ENCODE data around the gene DHRSX.
"Not testable (repeated sequence)": the region's sequence is repeated elsewhere in the genome, so short reads cannot be mapped to it uniquely, and the experiment has no call there.

DHRSX gene

DNA sequence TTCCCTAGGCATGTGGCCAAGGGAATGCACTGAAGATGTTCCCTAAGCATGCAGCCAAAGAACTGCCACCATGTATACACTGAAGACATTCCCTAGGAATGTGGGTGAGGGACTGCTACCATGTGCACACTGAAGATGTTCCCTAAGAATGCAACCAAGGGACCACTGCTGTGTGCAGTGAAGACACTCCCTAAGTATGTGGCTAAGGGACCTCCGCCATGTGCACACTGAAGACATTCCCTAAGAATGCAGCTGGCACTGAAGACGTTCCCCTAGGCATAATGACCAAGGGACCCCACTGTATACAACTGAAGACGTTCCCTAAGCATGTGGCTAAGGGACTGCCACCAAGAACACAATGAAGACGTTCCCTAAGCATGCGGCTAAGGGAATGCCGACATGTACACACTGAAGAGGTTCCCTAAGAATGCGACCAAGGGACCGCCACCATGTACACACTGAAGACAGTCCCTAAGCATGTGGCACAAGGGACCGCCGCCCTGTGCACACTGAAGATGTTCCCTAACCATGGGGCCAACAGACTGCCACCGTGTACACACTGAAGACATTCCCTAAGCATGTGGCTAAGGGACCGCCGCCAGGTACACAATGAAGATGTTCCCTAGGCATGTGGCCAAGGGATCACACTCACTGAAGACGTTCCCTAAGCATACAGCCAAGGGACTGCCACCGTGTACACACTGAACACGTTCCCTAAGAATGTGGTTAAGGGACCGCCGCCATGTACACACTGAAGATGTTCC is 25.6 kb downstream of the DHRSX start:
- no peak overlapping the region for H3K4me3 ChIP-seq (ENCODE audit: low read length)
- H3F3A ChIP-seq (ENCODE audit: control insufficient read depth, insufficient read depth): no peaks in the 10 kb centered on the region
- no peaks in the 10 kb centered on the region for H3K4me1 ChIP-seq (ENCODE audit: control insufficient read depth, low read length)
- TF ChIP-seq CTCF (IDR thresholded peaks at IDR 0.05; ENCODE audit: low read depth, low read length, poor library complexity, severe bottlenecking) (no peak), EZH2phosphoT487 (IDR thresholded peaks at IDR 0.05; ENCODE audit: borderline replicate concordance, low read length) (no peak)
- H3K79me2 ChIP-seq (ENCODE audit: control insufficient read depth, low read length): peaks cover 59% of the 10 kb centered on the region
- no peak overlapping the region for H3K27ac ChIP-seq (ENCODE audit: low read depth, low read length)
- peaks cover 5% of the 10 kb centered on the region; the same call in 1 of the 2 replicates for H4K20me1 ChIP-seq (ENCODE audit: control insufficient read depth, insufficient read depth, low read depth, low read length)
- no peaks in the 10 kb centered on the region for H3K27me3 ChIP-seq (ENCODE audit: control insufficient read depth, low read length)
- H3K9me3 ChIP-seq (ENCODE audit: control insufficient read depth, insufficient read depth, low read length): no peaks in the 10 kb centered on the region
- no peak overlapping the region for H3K4me2 ChIP-seq (ENCODE audit: low read length)
- H3K36me3 ChIP-seq (ENCODE audit: control insufficient read depth, low read length): peaks cover 3% of the 10 kb centered on the region; the same call in 1 of the 2 replicates
- H3K9me2 ChIP-seq (replicated peaks; ENCODE audit: control insufficient read depth, low read length): no peaks in the 10 kb centered on the region

DNA sequence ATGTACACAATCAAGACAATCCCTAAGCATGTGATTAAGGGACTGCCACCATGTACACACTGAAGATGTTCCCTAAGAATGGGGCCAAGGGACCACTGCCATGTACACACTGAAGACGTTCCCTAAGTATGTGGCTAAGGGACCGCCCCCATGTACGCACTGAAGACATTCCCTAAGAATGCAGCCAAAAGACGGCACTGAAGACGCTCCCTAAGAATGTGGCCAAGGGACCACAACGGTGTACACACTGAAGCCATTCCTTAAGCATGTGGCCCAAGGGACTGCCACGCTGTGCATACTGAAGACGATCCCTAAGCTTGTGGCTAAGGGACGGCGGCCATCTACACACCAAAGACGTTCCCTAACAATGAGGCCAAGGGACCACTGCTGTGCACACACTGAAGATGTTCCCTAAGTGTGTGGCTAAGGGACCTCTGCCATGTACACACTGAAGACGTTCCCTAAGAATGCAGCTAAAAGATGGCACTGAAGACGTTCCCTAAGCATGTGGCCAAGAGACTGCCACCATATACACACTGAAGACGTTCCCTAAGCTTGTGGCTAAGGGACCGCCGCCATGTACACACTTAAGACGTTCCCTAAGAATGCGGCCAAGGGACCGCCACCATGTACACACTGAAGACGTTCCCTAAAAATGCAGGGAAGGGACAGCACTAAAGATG is 26.4 kb downstream of the DHRSX start:
- no peaks in the 10 kb centered on the region for H3K4me1 ChIP-seq (ENCODE audit: control insufficient read depth, low read length)
- TF ChIP-seq EZH2phosphoT487 (IDR thresholded peaks at IDR 0.05; ENCODE audit: borderline replicate concordance, low read length): no peak
- no peak for TF ChIP-seq CTCF (IDR thresholded peaks at IDR 0.05; ENCODE audit: low read depth, low read length, poor library complexity, severe bottlenecking)
- no peaks in the 10 kb centered on the region for H3K36me3 ChIP-seq (ENCODE audit: control insufficient read depth, low read length)
- peaks cover 8% of the 10 kb centered on the region; the same call in 1 of the 2 replicates for H4K20me1 ChIP-seq (ENCODE audit: control insufficient read depth, insufficient read depth, low read depth, low read length)
- no peaks in the 10 kb centered on the region for H3K9me3 ChIP-seq (ENCODE audit: control insufficient read depth, insufficient read depth, low read length)
- no peaks in the 10 kb centered on the region for H3K27me3 ChIP-seq (ENCODE audit: control insufficient read depth, low read length)
- H3K9me2 ChIP-seq (replicated peaks; ENCODE audit: control insufficient read depth, low read length): no peaks in the 10 kb centered on the region
- peaks cover 59% of the 10 kb centered on the region for H3K79me2 ChIP-seq (ENCODE audit: control insufficient read depth, low read length)
- no peaks in the 10 kb centered on the region for H3F3A ChIP-seq (ENCODE audit: control insufficient read depth, insufficient read depth)
- H3K27ac ChIP-seq (ENCODE audit: low read depth, low read length): no peak overlapping the region
- H3K4me3 ChIP-seq (ENCODE audit: low read length): no peak overlapping the region
- H3K4me2 ChIP-seq (ENCODE audit: low read length): no peak overlapping the region

GRCh38 chrX:2473064-2473463 is 27.7 kb downstream of the DHRSX start:
- H4K20me1 ChIP-seq (ENCODE audit: control insufficient read depth, insufficient read depth, low read depth, low read length); H3K9me3 ChIP-seq (ENCODE audit: control insufficient read depth, insufficient read depth, low read length): not testable (repeated sequence)

GRCh38 chrX:2471641-2472040 is 29.1 kb downstream of the DHRSX start:
- TF ChIP-seq CTCF (IDR thresholded peaks at IDR 0.05; ENCODE audit: low read depth, low read length, poor library complexity, severe bottlenecking) (no peak), EZH2phosphoT487 (IDR thresholded peaks at IDR 0.05; ENCODE audit: borderline replicate concordance, low read length) (no peak)
- Histone ChIP-seq H3K9me2 (replicated peaks; ENCODE audit: control insufficient read depth, low read length) (no peaks in the 10 kb centered on the region), H3K79me2 (ENCODE audit: control insufficient read depth, low read length) (peaks cover 57% of the 10 kb centered on the region), H3K4me2 (ENCODE audit: low read length) (no peak overlapping the region), H3F3A (ENCODE audit: control insufficient read depth, insufficient read depth) (no peaks in the 10 kb centered on the region), H3K27ac (ENCODE audit: low read depth, low read length) (no peak overlapping the region), H3K4me1 (ENCODE audit: control insufficient read depth, low read length) (no peaks in the 10 kb centered on the region), H3K36me3 (ENCODE audit: control insufficient read depth, low read length) (no peaks in the 10 kb centered on the region), H4K20me1 (ENCODE audit: control insufficient read depth, insufficient read depth, low read depth, low read length) (peaks cover 7% of the 10 kb centered on the region; the same call in 1 of the 2 replicates), H3K4me3 (ENCODE audit: low read length) (no peak overlapping the region), H3K27me3 (ENCODE audit: control insufficient read depth, low read length) (no peaks in the 10 kb centered on the region), H3K9me3 (ENCODE audit: control insufficient read depth, insufficient read depth, low read length) (no peaks in the 10 kb centered on the region)

More at GRCh38 chrX:2473064-2473463, 27.7 kb downstream of the DHRSX start:
- H3K27me3 ChIP-seq (ENCODE audit: control insufficient read depth, low read length); H3K36me3 ChIP-seq (ENCODE audit: control insufficient read depth, low read length); H3F3A ChIP-seq (ENCODE audit: control insufficient read depth, insufficient read depth); H3K4me3 ChIP-seq (ENCODE audit: low read length); H3K4me2 ChIP-seq (ENCODE audit: low read length); H3K27ac ChIP-seq (ENCODE audit: low read depth, low read length); H3K9me2 ChIP-seq (replicated peaks; ENCODE audit: control insufficient read depth, low read length); H3K4me1 ChIP-seq (ENCODE audit: control insufficient read depth, low read length): not testable (repeated sequence)
- peaks cover 56% of the 10 kb centered on the region for H3K79me2 ChIP-seq (ENCODE audit: control insufficient read depth, low read length)

GRCh38 chrX:2471126-2471525 is 29.6 kb downstream of the DHRSX start:
- not testable (repeated sequence) for H4K20me1 ChIP-seq (ENCODE audit: control insufficient read depth, insufficient read depth, low read depth, low read length); H3K9me2 ChIP-seq (replicated peaks; ENCODE audit: control insufficient read depth, low read length); H3K36me3 ChIP-seq (ENCODE audit: control insufficient read depth, low read length); H3F3A ChIP-seq (ENCODE audit: control insufficient read depth, insufficient read depth); H3K9me3 ChIP-seq (ENCODE audit: control insufficient read depth, insufficient read depth, low read length); H3K27ac ChIP-seq (ENCODE audit: low read depth, low read length); H3K27me3 ChIP-seq (ENCODE audit: control insufficient read depth, low read length); H3K4me3 ChIP-seq (ENCODE audit: low read length); H3K4me2 ChIP-seq (ENCODE audit: low read length); H3K4me1 ChIP-seq (ENCODE audit: control insufficient read depth, low read length)
- H3K79me2 ChIP-seq (ENCODE audit: control insufficient read depth, low read length): peaks cover 58% of the 10 kb centered on the region
